Stomach smooth muscle (tissue), 2 donors: ENCODE data around the gene GNAT2.

Experiments
- H3K27ac ChIP-seq: one replicate; pipeline ENCODE4 v1.7.0; 2013; ENCODE audit warnings: mild to moderate bottlenecking, low read length, inconsistent platforms
- H3K27me3 ChIP-seq, 2 donors: one replicate each; pipeline ENCODE4 v1.7.0; 2013; ENCODE audit warnings: low read length in 2 of 2; ENCODE audit not compliant: insufficient read depth in 2 of 2, control insufficient read depth in 1 of 2
- H3K36me3 ChIP-seq, 2 donors: one replicate each; pipeline ENCODE4 v1.7.0; 2013; ENCODE audit warnings: low read length in 2 of 2; ENCODE audit not compliant: control insufficient read depth in 2 of 2, insufficient read depth in 2 of 2
- H3K4me1 ChIP-seq: one replicate; pipeline ENCODE4 v1.7.0; 2013; ENCODE audit warnings: low read length; ENCODE audit not compliant: control insufficient read depth, insufficient read depth
- H3K4me3 ChIP-seq, 2 donors: one replicate each; pipeline ENCODE4 v1.7.0; 2013; ENCODE audit warnings: low read length in 2 of 2
- H3K9ac ChIP-seq, 2 donors: one replicate each; pipeline ENCODE4 v1.7.0; 2013; ENCODE audit warnings: low read length in 2 of 2, mild to moderate bottlenecking in 1 of 2
- H3K9me3 ChIP-seq, 2 donors: one replicate each; pipeline ENCODE4 v1.7.0; 2013; ENCODE audit warnings: low read length in 2 of 2; ENCODE audit not compliant: control insufficient read depth in 2 of 2
- donor health status: healthy.
- donor health status: Pancreatic carcinoma.

The GNAT2 gene

DNA sequence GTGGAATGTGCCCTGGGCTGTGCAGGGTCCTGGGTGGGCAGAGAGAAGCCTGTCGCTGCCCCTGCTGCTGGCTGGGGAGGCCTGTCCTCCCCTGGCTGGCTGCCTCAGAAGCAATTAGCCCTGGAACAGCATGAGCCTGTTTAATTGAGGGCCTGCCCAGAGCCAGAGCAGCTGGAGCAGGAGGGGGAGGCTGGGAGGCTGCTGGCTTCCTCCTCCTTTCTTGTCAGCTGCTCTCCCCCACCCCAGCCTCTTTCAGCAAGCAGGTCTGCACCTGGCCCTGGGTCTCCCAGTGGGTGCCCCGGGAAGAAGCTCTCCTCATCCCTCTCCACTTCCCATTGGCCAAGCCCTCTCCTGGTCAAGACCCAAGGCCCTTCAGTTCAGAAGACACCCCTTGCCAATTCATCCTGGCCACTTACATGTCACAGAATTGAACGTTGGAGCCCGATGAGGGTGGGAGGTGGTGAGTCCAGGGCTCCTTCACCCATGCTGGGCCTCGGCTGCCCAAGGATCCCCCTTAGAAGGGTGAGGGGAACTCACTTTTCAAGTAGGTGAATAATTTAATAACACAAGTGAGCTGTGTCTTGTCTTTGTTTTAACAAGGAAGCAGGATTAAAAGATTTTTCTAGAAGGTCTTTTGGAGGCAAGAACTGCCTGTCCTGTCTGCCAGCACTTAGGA lies 13.4 kb upstream of the GNAT2 start:
- peak overlapping the region; percentile 11 to 62 for H3K9ac ChIP-seq
- H3K9me3 ChIP-seq: no peaks in the 10 kb centered on the region
- H3K4me1 ChIP-seq: peaks cover 36% of the 10 kb centered on the region
- H3K36me3 ChIP-seq: peaks cover 15 to 20% of the 10 kb centered on the region in 2 donors
- H3K27ac ChIP-seq: peak overlapping the region; percentile 82
- no peaks in the 10 kb centered on the region for H3K27me3 ChIP-seq
- peak overlapping the region; percentile 7 to 40 for H3K4me3 ChIP-seq

- Histone ChIP-seq H3K9ac (peak overlapping the region; percentile 5 to 11), H3K27ac (peak overlapping the region; percentile 82), H3K36me3 (peaks cover 16 to 28% of the 10 kb centered on the region in 2 donors), H3K4me1 (peaks cover 35% of the 10 kb centered on the region), H3K27me3 (no peaks in the 10 kb centered on the region), H3K4me3 (no peak overlapping the region), H3K9me3 (no peaks in the 10 kb centered on the region)
These were observed 12.4 kb upstream of the GNAT2 start for GRCh38 chr1:109631513-109632505.

GRCh38 chr1:109630898-109631512 lies 11.6 kb upstream of the GNAT2 start:
- peaks cover 16 to 34% of the 10 kb centered on the region in 2 donors for H3K36me3 ChIP-seq
- H3K27ac ChIP-seq: peak overlapping the region; percentile 82
- H3K9ac ChIP-seq: no peak overlapping the region
- H3K4me1 ChIP-seq: peaks cover 27% of the 10 kb centered on the region
- H3K4me3 ChIP-seq: no peak overlapping the region
- H3K27me3 ChIP-seq: no peaks in the 10 kb centered on the region
- H3K9me3 ChIP-seq: no peaks in the 10 kb centered on the region

DNA sequence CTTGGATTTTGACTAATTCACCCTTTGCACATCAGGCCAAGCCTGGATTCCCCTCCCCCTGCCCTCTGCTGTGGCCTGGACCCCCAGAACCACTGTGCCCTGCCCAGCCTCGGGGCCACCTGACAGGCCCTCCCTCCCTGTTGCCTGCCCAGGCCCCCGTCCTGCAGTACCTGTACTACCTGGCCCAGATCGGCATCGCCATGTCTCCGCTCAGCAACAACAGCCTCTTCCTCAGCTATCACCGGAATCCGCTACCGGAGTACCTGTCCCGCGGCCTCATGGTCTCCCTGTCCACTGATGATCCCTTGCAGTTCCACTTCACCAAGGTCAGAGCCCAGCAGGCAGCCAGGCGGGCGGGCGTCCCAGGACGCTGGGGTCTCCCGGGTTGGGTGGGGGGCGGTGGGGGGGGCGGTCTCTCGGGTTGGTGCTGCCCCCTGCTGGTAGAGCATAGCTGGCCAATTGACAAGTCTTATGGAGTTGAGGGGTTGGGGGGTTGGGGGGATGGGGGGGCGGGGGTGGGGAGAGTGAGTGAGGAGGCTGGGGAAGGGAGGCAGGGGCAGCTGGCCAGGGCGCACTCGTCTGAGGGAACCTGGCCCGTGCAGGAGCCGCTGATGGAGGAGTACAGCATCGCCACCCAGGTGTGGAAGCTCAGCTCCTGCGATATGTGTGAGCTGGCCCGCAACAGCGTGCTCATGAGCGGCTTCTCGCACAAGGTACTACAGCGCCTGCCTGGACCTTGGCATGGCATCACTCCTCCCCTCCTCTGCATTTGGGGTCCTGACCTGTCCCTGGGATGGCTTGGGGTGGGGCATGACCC lies 10.9 kb upstream of the GNAT2 start:
- no peaks in the 10 kb centered on the region for H3K27me3 ChIP-seq
- H3K36me3 ChIP-seq: peaks cover 16 to 34% of the 10 kb centered on the region in 2 donors
- no peak overlapping the region for H3K27ac ChIP-seq
- no peak overlapping the region for H3K9ac ChIP-seq
- no peak overlapping the region for H3K4me3 ChIP-seq
- H3K4me1 ChIP-seq: peaks cover 26% of the 10 kb centered on the region
- no peaks in the 10 kb centered on the region for H3K9me3 ChIP-seq

DNA sequence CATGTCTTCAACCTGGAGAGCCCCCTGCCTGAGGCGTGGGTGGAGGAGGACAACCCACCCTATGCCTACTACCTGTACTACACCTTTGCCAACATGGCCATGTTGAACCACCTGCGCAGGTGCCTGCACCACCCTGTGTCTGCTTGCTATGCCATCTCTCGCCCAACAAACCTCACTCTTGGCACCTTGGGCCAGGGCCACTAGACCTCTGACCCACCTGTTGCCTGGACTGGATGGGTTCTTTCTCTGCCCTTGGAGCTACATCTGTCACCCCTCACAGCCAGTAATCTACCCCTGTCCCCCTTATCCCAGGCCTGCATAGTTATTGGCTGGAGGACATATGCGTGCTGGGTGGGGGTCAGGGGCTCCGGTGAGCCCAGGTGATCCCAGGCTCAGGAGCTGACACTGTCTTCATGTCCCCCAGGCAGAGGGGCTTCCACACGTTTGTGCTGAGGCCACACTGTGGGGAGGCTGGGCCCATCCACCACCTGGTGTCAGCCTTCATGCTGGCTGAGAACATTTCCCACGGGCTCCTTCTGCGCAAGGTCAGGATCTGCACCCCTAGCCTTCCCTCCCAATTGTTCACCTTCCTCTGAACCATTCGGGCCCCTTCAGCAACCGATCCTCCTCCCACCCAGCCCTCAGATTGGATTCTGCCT lies 10.1 kb upstream of the GNAT2 start:
- Histone ChIP-seq H3K27ac (no peak overlapping the region), H3K4me1 (peaks cover 33% of the 10 kb centered on the region), H3K27me3 (no peaks in the 10 kb centered on the region), H3K9ac (no peak overlapping the region), H3K36me3 (peaks cover 16 to 34% of the 10 kb centered on the region in 2 donors), H3K4me3 (no peak overlapping the region), H3K9me3 (no peaks in the 10 kb centered on the region)

DNA sequence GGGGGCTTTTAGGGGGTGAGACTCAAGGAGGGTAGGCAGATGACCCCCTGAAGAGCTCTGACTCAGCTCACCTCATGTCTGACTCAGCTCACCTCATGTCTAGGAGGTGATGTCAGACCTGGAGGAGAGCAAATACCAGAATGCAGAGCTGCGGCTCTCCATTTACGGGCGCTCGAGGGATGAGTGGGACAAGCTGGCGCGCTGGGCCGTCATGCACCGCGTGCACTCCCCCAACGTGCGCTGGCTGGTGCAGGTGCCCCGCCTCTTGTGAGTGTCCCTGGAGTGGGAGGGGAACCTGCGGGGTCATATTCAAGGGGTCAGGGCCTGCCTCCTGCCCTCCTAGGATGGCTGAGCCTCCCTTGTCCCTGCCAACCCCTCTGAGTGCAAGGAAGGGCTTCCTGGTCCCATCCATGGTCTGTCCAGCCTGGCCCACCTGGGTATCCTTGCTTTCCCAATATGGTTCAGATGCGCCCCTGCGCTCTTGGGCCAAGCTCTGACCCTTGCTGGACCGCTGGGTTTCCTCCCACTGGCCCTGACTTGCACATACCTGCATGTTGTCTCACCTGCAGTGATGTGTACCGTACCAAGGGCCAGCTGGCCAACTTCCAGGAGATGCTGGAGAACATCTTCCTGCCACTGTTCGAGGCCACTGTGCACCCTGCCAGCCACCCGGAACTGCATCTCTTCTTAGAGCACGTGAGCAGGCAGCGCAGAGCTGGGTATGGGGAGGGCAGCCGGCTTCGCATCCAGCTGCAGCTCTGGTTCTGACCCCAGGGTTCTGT lies 9.3 kb upstream of the GNAT2 start:
- peaks cover 16 to 34% of the 10 kb centered on the region in 2 donors for H3K36me3 ChIP-seq
- no peak overlapping the region for H3K27ac ChIP-seq

GRCh38 chr1:109627692-109628399 lies 8.4 kb upstream of the GNAT2 start:
- H3K9me3 ChIP-seq: no peaks in the 10 kb centered on the region
- no peaks in the 10 kb centered on the region for H3K27me3 ChIP-seq
- peaks cover 16 to 34% of the 10 kb centered on the region in 2 donors for H3K36me3 ChIP-seq
- H3K27ac ChIP-seq: no peak overlapping the region
- H3K4me3 ChIP-seq: no peak overlapping the region
- H3K4me1 ChIP-seq: peaks cover 43% of the 10 kb centered on the region
- H3K9ac ChIP-seq: no peak overlapping the region

More for the DNA sequence above, 9.3 kb upstream of the GNAT2 start:
- Histone ChIP-seq H3K4me3 (no peak overlapping the region), H3K9ac (no peak overlapping the region), H3K27me3 (no peaks in the 10 kb centered on the region), H3K9me3 (no peaks in the 10 kb centered on the region), H3K4me1 (peaks cover 41% of the 10 kb centered on the region)

DNA sequence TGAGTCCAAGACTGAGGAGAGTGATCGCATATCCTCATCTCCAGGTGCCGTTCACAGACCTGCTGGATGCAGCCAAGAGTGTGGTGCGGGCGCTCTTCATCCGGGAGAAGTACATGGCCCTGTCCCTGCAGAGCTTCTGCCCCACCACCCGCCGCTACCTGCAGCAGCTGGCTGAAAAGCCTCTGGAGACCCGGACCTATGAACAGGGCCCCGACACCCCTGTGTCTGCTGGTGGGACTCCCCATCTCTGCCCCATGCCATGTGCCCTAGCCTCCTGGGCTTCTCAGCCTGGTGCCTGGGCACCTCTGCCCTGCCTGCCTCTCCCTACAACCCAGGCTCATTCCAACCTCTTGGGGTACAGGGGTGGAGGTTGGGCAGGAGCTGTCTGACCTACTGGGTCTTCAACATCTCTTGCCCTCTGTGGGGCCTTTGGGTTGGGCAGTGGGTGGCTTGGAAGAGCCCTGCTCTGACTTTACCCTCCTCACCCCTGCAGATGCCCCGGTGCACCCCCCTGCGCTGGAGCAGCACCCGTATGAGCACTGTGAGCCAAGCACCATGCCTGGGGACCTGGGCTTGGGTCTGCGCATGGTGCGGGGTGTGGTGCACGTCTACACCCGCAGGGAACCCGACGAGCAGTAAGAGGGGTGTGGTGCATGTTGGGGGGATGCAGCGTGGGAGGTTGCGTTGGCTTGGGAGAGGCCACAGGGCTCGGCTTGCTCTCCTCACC lies 7.4 kb upstream of the GNAT2 start:
- no peaks in the 10 kb centered on the region for H3K27me3 ChIP-seq
- peaks cover 16 to 34% of the 10 kb centered on the region in 2 donors for H3K36me3 ChIP-seq
- no peak overlapping the region for H3K27ac ChIP-seq
- H3K9ac ChIP-seq: no peak overlapping the region
- H3K9me3 ChIP-seq: no peaks in the 10 kb centered on the region
- no peak overlapping the region for H3K4me3 ChIP-seq
- H3K4me1 ChIP-seq: peaks cover 42% of the 10 kb centered on the region
